H1 (cell line): ENCODE measurements around the gene CBL. TPM values are rescaled to one million over a fixed set of nuclear protein-coding genes. Genes with fewer than 3 reads are reported as not detected.

ENCODE experiments used
- ASH2L ChIP-seq: fragments of 200-600, 300-600 bp; sonication (generic); IDR thresholded peaks from one replicate; pipeline ENCODE4 v1.7.1; 2017; ENCODE audit warnings: low read length
- CTCF ChIP-seq, 3 experiments: IDR thresholded peaks; 1 replicate in 2 of 3; 2 replicates in 1 of 3; pipeline versions ENCODE4 v1.5.1 to v1.6.1; 2011; ENCODE audit warnings: low read length in 3 of 3, mild to moderate bottlenecking in 3 of 3, inconsistent platforms in 2 of 3, low read depth in 1 of 3, moderate library complexity in 1 of 3; ENCODE audit not compliant: insufficient read depth in 1 of 3; ENCODE audit errors: control extremely low read depth in 1 of 3
- POLR2A ChIP-seq, 2 experiments: IDR thresholded peaks; 1 replicate in 1 of 2; 2 replicates in 1 of 2; pipeline ENCODE4 v1.6.1; 2011; ENCODE audit warnings: low read depth in 2 of 2, low read length in 2 of 2, mild to moderate bottlenecking in 2 of 2; ENCODE audit errors: control extremely low read depth in 1 of 2
- polyA plus RNA-seq, 7 experiments: library from polyadenylated mRNA; depleted of rRNA in 3 of 7; stranded (reverse) in 5 of 7; unstranded in 2 of 7; fragments of >200 nt in 5 of 7; fragments of 200-250 nt in 2 of 7; gene quantifications; 1 replicate in 5 of 7; 2 replicates in 1 of 7; 4 replicates in 1 of 7; pipeline versions ENCODE4 v1.2.1 to v1.2.3, GENCODE V29; 2011 to 2013; ENCODE audit warnings: missing spikeins in 2 of 7, mixed read lengths in 2 of 7
- total RNA-seq: library from RNA; stranded (reverse); fragmentation: NEBNext Ultra II Directional; extraction: Animal tissue kit (Norgen Biotek cat#: 25700); gene quantifications from 2 replicates; pipeline ENCODE4 v1.2.1, GENCODE V29; 2021

CBL gene
- total and polyA plus RNA-seq, 2 of the 8 experiments (the other 6 are each of a cell fraction or from before 2014, with no cell fraction given) = 23.1 to 57.8 TPM

GRCh38 chr11:119337581-119338317, 131.6 kb downstream of the CBL start (continued):
- TF ChIP-seq ASH2L (peak; percentile 74), POLR2A (IDR thresholded peaks at IDR 0.05; ENCODE audit: control extremely low read depth in 1 of 2, low read depth in 2 of 2, low read length in 2 of 2) (peak in 1 of 2 experiments; percentile 69; a peak in 2 of 3 replicates), CTCF (IDR thresholded peaks at IDR 0.05; ENCODE audit: control extremely low read depth in 1 of 3, insufficient read depth in 1 of 3, low read depth in 1 of 3, low read length in 3 of 3) (no peak)
